Activated T-cell treated with anti-CD3 and anti-CD28 coated beads for 48 hours (primary cell): ENCODE results near the gene COL16A1.

ENCODE experiments used
- DNase-seq: peaks from one replicate; pipeline ENCODE4 v3.0.0-alpha.2; 2020; ENCODE audit warnings: low read depth

Gene COL16A1

GRCh38 chr1:31703431-31704270 is at the start of gene COL16A1:
Gene COL16A1, minus strand, starts transcription at chr1:31704017. Its CDS starts 1,824 bp downstream, at chr1:31702193.
- DNase-seq: no peak

- DNase-seq: no peak
Measured at GRCh38 chr1:31752952-31753475, 49.2 kb upstream of the COL16A1 start.

- DNase-seq: no peak
Measured at GRCh38 chr1:31752258-31752657, 48.4 kb upstream of the COL16A1 start.

- DNase-seq: no peak
Measured at GRCh38 chr1:31751822-31752241, 48.0 kb upstream of the COL16A1 start.

GRCh38 chr1:31750858-31751510 is 47.2 kb upstream of the COL16A1 start:
- no peak for DNase-seq

GRCh38 chr1:31749785-31750735 is 46.2 kb upstream of the COL16A1 start:
- no peak for DNase-seq

- no peak for DNase-seq
Measured at GRCh38 chr1:31748365-31748764, 44.5 kb upstream of the COL16A1 start.

- no peak for DNase-seq
Measured at GRCh38 chr1:31747304-31747703, 43.5 kb upstream of the COL16A1 start.

GRCh38 chr1:31746687-31747086 is 42.9 kb upstream of the COL16A1 start:
- DNase-seq: no peak

GRCh38 chr1:31745946-31746670 is 42.3 kb upstream of the COL16A1 start:
- no peak for DNase-seq

GRCh38 chr1:31745096-31745945 is 41.5 kb upstream of the COL16A1 start:
- DNase-seq: peak; percentile 58

GRCh38 chr1:31744165-31744888 is 40.5 kb upstream of the COL16A1 start:
- DNase-seq: no peak

- DNase-seq: no peak
Measured at GRCh38 chr1:31742462-31743212, 38.8 kb upstream of the COL16A1 start.

- DNase-seq: peak; percentile 46
Measured at GRCh38 chr1:31739346-31739745, 35.5 kb upstream of the COL16A1 start.

- no peak for DNase-seq
Measured at GRCh38 chr1:31736675-31737074, 32.9 kb upstream of the COL16A1 start.

GRCh38 chr1:31735571-31735970 is 31.8 kb upstream of the COL16A1 start:
- no peak for DNase-seq

- no peak for DNase-seq
Measured at GRCh38 chr1:31734582-31735107, 30.8 kb upstream of the COL16A1 start.

- DNase-seq: no peak
Measured at GRCh38 chr1:31733389-31734219, 29.8 kb upstream of the COL16A1 start.
